GM21737 (cell line): ENCODE data around the gene CCNY.
A peak's percentile ranks its signal among the peaks of the same experiment; 100 is the strongest.

Experiments
- ATAC-seq: cut with Tn5 transposase; IDR thresholded peaks from one replicate; pipeline ENCODE4 v1.9.1; 2021; ENCODE audit warnings: mild to moderate bottlenecking, moderate library complexity; ENCODE audit not compliant: unreplicated experiment

CCNY gene

GRCh38 chr10:35379226-35380137 lies 43.2 kb downstream of the CCNY start:
- peak; percentile 83 for ATAC-seq

- ATAC-seq: no peak
These were observed 45.8 kb downstream of the CCNY start for GRCh38 chr10:35382096-35382495.

- ATAC-seq: no peak
These were observed 48.1 kb downstream of the CCNY start for GRCh38 chr10:35384265-35384868.

GRCh38 chr10:35386594-35387174 lies 50.4 kb downstream of the CCNY start:
- ATAC-seq: no peak

GRCh38 chr10:35387768-35388167 lies 51.5 kb downstream of the CCNY start:
- peak; percentile 85 for ATAC-seq

- peak; percentile 42 for ATAC-seq
These were observed 51.9 kb downstream of the CCNY start for GRCh38 chr10:35388197-35388596.

GRCh38 chr10:35388682-35389081 lies 52.4 kb downstream of the CCNY start:
- ATAC-seq: no peak

GRCh38 chr10:35390161-35390840 lies 54.0 kb downstream of the CCNY start:
- ATAC-seq: no peak

GRCh38 chr10:35390843-35391152 lies 54.5 kb downstream of the CCNY start:
- ATAC-seq: no peak

GRCh38 chr10:35391153-35391953 lies 55.0 kb downstream of the CCNY start:
- ATAC-seq: no peak

GRCh38 chr10:35391954-35392262 lies 55.6 kb downstream of the CCNY start:
- no peak for ATAC-seq

GRCh38 chr10:35392482-35393228 lies 56.3 kb downstream of the CCNY start:
- ATAC-seq: no peak

GRCh38 chr10:35394411-35394851 lies 58.1 kb downstream of the CCNY start:
- no peak for ATAC-seq

- ATAC-seq: no peak
These were observed 58.6 kb downstream of the CCNY start for GRCh38 chr10:35394934-35395333.

GRCh38 chr10:35396560-35397434 lies 60.5 kb downstream of the CCNY start:
- no peak for ATAC-seq

GRCh38 chr10:35397953-35398352 lies 61.6 kb downstream of the CCNY start:
- ATAC-seq: no peak

GRCh38 chr10:35398355-35398754 lies 62.0 kb downstream of the CCNY start:
- no peak for ATAC-seq

GRCh38 chr10:35398908-35399307 lies 62.6 kb downstream of the CCNY start:
- ATAC-seq: no peak

- no peak for ATAC-seq
These were observed 63.2 kb downstream of the CCNY start for GRCh38 chr10:35399414-35400009.
